Smooth muscle cell (in vitro differentiated cells): ENCODE data around the gene TEX2. TPM values are rescaled to one million over a fixed set of nuclear protein-coding genes. Genes with fewer than 3 reads are reported as not detected.

ENCODE experiments used
- DNase-seq: peaks from one replicate; lab custom pipeline; 2025; ENCODE audit not compliant: unreplicated experiment; lab: John Stamatoyannopoulos, UW
- H2AFZ ChIP-seq: fragments of 200-600 bp; sonication (generic); 2 replicates; pipeline ENCODE4 v1.6.0; 2016; ENCODE audit warnings: antibody characterized with exemption, low read depth, mild to moderate bottlenecking
- H3F3A ChIP-seq: fragments of 200-600 bp; sonication (generic); 2 replicates; pipeline ENCODE4 v1.6.0; 2017; ENCODE audit warnings: antibody characterized with exemption, low read depth
- H3K27ac ChIP-seq: fragments of 200-600 bp; sonication (generic); 2 replicates; pipeline ENCODE4 v1.5.1; 2016; ENCODE audit warnings: low read depth, mild to moderate bottlenecking
- H3K27me3 ChIP-seq: fragments of 200-600 bp; sonication (generic); 2 replicates; pipeline ENCODE4 v1.6.1; 2016; ENCODE audit warnings: low read depth, mild to moderate bottlenecking
- H3K36me3 ChIP-seq: fragments of 200-600 bp; sonication (generic); 2 replicates; pipeline ENCODE4 v1.5.1; 2016; ENCODE audit warnings: low read depth
- H3K4me1 ChIP-seq: fragments of 200-600 bp; sonication (generic); 2 replicates; pipeline ENCODE4 v1.5.1; 2016; ENCODE audit warnings: low read depth
- H3K4me2 ChIP-seq: fragments of 200-600 bp; sonication (generic); 2 replicates; pipeline ENCODE4 v1.6.0; 2016; ENCODE audit warnings: mild to moderate bottlenecking
- H3K4me3 ChIP-seq: fragments of 200-600 bp; sonication (generic); 2 replicates; pipeline ENCODE4 v1.5.1; 2016; ENCODE audit warnings: mild to moderate bottlenecking
- H3K79me2 ChIP-seq: fragments of 200-600 bp; sonication (generic); 2 replicates; pipeline ENCODE4 v1.6.0; 2016; ENCODE audit warnings: low read depth, mild to moderate bottlenecking
- H3K9ac ChIP-seq: fragments of 200-600 bp; sonication (generic); 2 replicates; pipeline ENCODE4 v1.6.0; 2016; ENCODE audit warnings: low read depth
- H3K9me3 ChIP-seq: fragments of 200-600 bp; sonication (generic); replicated peaks from 2 replicates; pipeline ENCODE4 v1.5.1; 2016; ENCODE audit warnings: low read depth
- H4K20me1 ChIP-seq: fragments of 200-600 bp; sonication (generic); 2 replicates; pipeline ENCODE4 v1.6.0; 2016; ENCODE audit warnings: low read depth
- WGBS: methylation state at CpG from one replicate; pipeline ENCODE4 v1.1.7; 2016; ENCODE audit warnings: low lambda C conversion rate; 5-methylcytosine and 5-hydroxymethylcytosine counted together
- polyA plus RNA-seq: library from polyadenylated mRNA; unstranded; fragments of >200 nt; fragmentation: Nextera tagmentation; extraction: Ambion mirVana; gene quantifications from 2 replicates; pipeline ENCODE4 v1.2.1, GENCODE V29; 2016
- total RNA-seq: library from RNA; depleted of rRNA; stranded (reverse); fragments of >200 nt; gene quantifications from 2 replicates; pipeline ENCODE4 v1.2.3, GENCODE V29; 2014
- TF ChIP-seq, protein P1 (sequence below): fragments of 200-600 bp; sonication (generic); IDR thresholded peaks from 2 replicates; pipeline ENCODE4 v1.5.1; 2017; ENCODE audit warnings: borderline replicate concordance, mild to moderate bottlenecking, antibody characterized with exemption; ENCODE audit not compliant: insufficient read depth, poor library complexity, severe bottlenecking

TEX2 gene
- total and polyA plus RNA-seq, 2 experiments from 2014 or later: 8.6 to 26.2 TPM

DNA sequence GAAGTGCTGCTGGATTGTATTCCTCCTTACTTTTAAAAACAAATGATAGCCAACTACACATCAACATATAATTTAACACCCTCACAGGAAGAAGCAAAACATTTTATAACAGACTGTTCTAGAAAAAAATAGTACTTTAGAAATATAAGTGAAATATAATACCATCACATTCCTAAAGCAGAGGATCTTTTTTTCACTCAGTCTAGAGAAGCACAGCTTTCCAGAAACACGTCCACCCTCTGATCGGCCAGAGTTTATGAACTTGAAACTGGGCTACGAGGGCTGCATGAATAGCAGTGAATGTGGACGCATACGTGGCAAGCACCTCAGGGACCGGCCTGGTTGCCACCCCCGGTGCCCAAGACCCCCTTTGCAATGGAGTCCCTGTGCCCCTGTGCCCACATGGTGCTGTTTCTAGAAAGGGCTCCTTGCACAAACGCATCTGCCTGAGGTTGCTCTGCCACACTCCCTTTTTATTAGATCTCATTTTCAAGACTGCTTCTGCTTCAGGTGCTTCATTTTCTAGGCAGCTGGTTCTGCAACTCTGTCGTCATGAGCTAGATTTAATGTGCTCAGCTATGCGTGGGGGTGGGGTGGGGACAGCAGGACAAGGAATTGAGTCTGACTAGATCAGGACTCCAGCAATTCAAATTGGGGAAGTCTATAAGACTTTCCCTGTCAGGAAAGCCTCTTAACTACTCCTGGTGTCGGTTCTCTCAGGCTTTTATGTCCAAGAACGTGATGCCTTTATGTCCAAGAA is 104.0 kb downstream of the TEX2 start:
- peaks cover 6% of the 10 kb centered on the region for H3F3A ChIP-seq
- no peak overlapping the region for H3K9ac ChIP-seq
- H3K4me2 ChIP-seq: peak overlapping the region; percentile 35
- no peak overlapping the region for H2AFZ ChIP-seq
- peak overlapping the region; percentile 42 for H3K27ac ChIP-seq
- TF ChIP-seq, protein P1, sequence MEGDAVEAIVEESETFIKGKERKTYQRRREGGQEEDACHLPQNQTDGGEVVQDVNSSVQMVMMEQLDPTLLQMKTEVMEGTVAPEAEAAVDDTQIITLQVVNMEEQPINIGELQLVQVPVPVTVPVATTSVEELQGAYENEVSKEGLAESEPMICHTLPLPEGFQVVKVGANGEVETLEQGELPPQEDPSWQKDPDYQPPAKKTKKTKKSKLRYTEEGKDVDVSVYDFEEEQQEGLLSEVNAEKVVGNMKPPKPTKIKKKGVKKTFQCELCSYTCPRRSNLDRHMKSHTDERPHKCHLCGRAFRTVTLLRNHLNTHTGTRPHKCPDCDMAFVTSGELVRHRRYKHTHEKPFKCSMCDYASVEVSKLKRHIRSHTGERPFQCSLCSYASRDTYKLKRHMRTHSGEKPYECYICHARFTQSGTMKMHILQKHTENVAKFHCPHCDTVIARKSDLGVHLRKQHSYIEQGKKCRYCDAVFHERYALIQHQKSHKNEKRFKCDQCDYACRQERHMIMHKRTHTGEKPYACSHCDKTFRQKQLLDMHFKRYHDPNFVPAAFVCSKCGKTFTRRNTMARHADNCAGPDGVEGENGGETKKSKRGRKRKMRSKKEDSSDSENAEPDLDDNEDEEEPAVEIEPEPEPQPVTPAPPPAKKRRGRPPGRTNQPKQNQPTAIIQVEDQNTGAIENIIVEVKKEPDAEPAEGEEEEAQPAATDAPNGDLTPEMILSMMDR: no peak
- WGBS: 70% methylated on average over 12 of the region's 12 CpGs
- no peaks in the 10 kb centered on the region for H3K9me3 ChIP-seq
- no peak for DNase-seq
- H3K4me1 ChIP-seq: peaks cover 17% of the 10 kb centered on the region
- no peaks in the 10 kb centered on the region for H3K27me3 ChIP-seq
- no peaks in the 10 kb centered on the region for H3K36me3 ChIP-seq
- no peaks in the 10 kb centered on the region for H3K79me2 ChIP-seq
- no peak overlapping the region for H3K4me3 ChIP-seq
- peaks cover 5% of the 10 kb centered on the region for H4K20me1 ChIP-seq

DNA sequence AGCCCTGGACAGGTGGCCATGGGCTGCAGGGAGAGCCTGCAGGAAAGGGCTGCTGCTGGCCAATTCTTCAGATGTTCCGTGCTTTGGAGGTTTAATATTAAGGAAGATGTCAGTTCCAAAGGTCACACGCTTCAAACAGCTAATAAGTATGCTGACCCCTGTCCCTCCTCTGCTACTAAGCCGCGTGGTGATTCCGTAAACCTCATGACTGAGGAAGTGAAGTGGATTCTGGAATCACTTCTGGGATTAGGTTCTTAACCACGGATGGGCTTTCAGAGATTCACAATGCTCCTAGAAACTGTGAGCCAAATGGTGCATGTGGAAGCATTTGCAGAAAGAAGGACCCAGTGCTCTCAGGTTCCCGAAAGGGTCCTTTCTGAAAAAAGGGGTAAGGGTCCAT is 104.7 kb downstream of the TEX2 start:
- TF ChIP-seq, protein P1: no peak
- no peaks in the 10 kb centered on the region for H3K36me3 ChIP-seq
- WGBS: 43% methylated on average over 7 of the region's 7 CpGs

DNA sequence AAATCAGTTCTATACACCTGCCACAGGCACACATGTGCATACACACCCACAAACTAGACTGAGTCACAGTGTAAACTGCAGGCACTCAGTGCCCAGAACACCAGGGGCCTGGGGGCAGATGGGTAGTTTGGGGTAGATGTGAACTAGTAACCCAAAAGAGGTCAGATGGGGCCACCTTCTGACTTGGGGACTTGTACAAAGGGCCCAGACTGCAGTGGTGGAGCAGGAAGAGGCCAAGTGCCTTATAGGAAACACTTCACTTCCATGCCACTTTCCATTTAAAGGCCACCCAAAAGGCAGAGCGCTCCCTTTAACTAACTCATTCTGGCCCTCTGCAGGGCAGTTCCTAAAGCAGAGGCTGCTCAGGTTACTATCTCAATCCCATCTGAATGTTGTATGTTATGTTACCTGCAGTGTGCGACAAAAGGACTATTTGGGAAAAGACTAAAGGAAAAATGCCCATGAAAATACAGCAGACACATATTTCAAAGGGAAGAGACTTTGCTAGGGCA is 105.3 kb downstream of the TEX2 start:
- H3K4me3 ChIP-seq: no peak overlapping the region
- peaks cover 17% of the 10 kb centered on the region for H3K4me1 ChIP-seq
- H3F3A ChIP-seq: peaks cover 6% of the 10 kb centered on the region
- peaks cover under 1% of the 10 kb centered on the region for H3K36me3 ChIP-seq
- no peak overlapping the region for H3K4me2 ChIP-seq
- no peaks in the 10 kb centered on the region for H3K79me2 ChIP-seq
- H4K20me1 ChIP-seq: peaks cover 5% of the 10 kb centered on the region
- no peak overlapping the region for H2AFZ ChIP-seq
- TF ChIP-seq, protein P1: no peak
- no peak overlapping the region for H3K27ac ChIP-seq
- no peaks in the 10 kb centered on the region for H3K9me3 ChIP-seq
- no peak for DNase-seq
- 96% methylated on average over 2 of the region's 2 CpGs for WGBS
- H3K27me3 ChIP-seq: no peaks in the 10 kb centered on the region
- H3K9ac ChIP-seq: no peak overlapping the region

More for the DNA sequence above, 104.7 kb downstream of the TEX2 start:
- Histone ChIP-seq H2AFZ (no peak overlapping the region), H3K4me2 (no peak overlapping the region), H3K9me3 (no peaks in the 10 kb centered on the region), H3K27me3 (no peaks in the 10 kb centered on the region), H3F3A (peaks cover 6% of the 10 kb centered on the region), H3K27ac (no peak overlapping the region), H3K79me2 (no peaks in the 10 kb centered on the region), H4K20me1 (peaks cover 5% of the 10 kb centered on the region), H3K4me1 (peaks cover 17% of the 10 kb centered on the region), H3K9ac (no peak overlapping the region), H3K4me3 (no peak overlapping the region)
- DNase-seq: no peak
